ENCODE results near the gene GM2A.
"Not testable (repeated sequence)": the region's sequence is repeated elsewhere in the genome, so short reads cannot be mapped to it uniquely, and the experiment has no call there.

GM2A gene

GRCh38 chr5:151239237-151239861 is 13.6 kb upstream of the GM2A start:
- peak overlapping the region; percentile 99 for H3K27ac ChIP-seq (ENCODE audit: low read depth, low read length)
- H3K4me3 ChIP-seq (ENCODE audit: insufficient read depth, low read length, poor library complexity, severe bottlenecking), result peak overlapping the region; percentile 27
- no peaks in the 10 kb centered on the region for H4K20me1 ChIP-seq (ENCODE audit: low read depth, low read length)
- no peaks in the 10 kb centered on the region for H3K9me3 ChIP-seq (ENCODE audit: insufficient read depth, low read length)
- TF ChIP-seq EZH2phosphoT487 (conservative IDR thresholded peaks at IDR 0.05; ENCODE audit: low read length), result no peak
- TF ChIP-seq CTCF (IDR thresholded peaks at IDR 0.05; ENCODE audit: insufficient read depth, low read length, poor library complexity, severe bottlenecking), result peak; percentile 65
- no peaks in the 10 kb centered on the region for H3K27me3 ChIP-seq (ENCODE audit: low read length)
- no peak overlapping the region for H2AFZ ChIP-seq (ENCODE audit: low read depth, low read length, severe bottlenecking)
- no peaks in the 10 kb centered on the region for H3K9me2 ChIP-seq (replicated peaks; ENCODE audit: insufficient read depth, low read length)
- peaks cover 58% of the 10 kb centered on the region for H3F3A ChIP-seq (ENCODE audit: insufficient read depth)
- peak overlapping the region; percentile 72 for H3K4me2 ChIP-seq (ENCODE audit: low read depth, low read length, poor library complexity, severe bottlenecking)
- no peaks in the 10 kb centered on the region for H3K36me3 ChIP-seq (ENCODE audit: low read length)
- H3K79me2 ChIP-seq (ENCODE audit: insufficient read depth, low read length), result no peaks in the 10 kb centered on the region
- peak overlapping the region; percentile 64 for H3K9ac ChIP-seq (ENCODE audit: low read length)

GRCh38 chr5:151240268-151240835 is 12.6 kb upstream of the GM2A start:
- H3K9ac ChIP-seq (ENCODE audit: low read length), result peak overlapping the region; percentile 64
- not testable (repeated sequence) for H3K36me3 ChIP-seq (ENCODE audit: low read length); H3K9me3 ChIP-seq (ENCODE audit: insufficient read depth, low read length); H2AFZ ChIP-seq (ENCODE audit: low read depth, low read length, severe bottlenecking); H4K20me1 ChIP-seq (ENCODE audit: low read depth, low read length); H3K9me2 ChIP-seq (replicated peaks; ENCODE audit: insufficient read depth, low read length); H3K79me2 ChIP-seq (ENCODE audit: insufficient read depth, low read length); H3K27me3 ChIP-seq (ENCODE audit: low read length)
- peaks cover 50% of the 10 kb centered on the region for H3F3A ChIP-seq (ENCODE audit: insufficient read depth)
- H3K27ac ChIP-seq (ENCODE audit: low read depth, low read length), result peak overlapping the region; percentile 99
- H3K4me2 ChIP-seq (ENCODE audit: low read depth, low read length, poor library complexity, severe bottlenecking), result peak overlapping the region; percentile 72
- peak overlapping the region; percentile 27 for H3K4me3 ChIP-seq (ENCODE audit: insufficient read depth, low read length, poor library complexity, severe bottlenecking)

GRCh38 chr5:151240924-151241635 is 11.9 kb upstream of the GM2A start:
- TF ChIP-seq EZH2phosphoT487 (conservative IDR thresholded peaks at IDR 0.05; ENCODE audit: low read length) (no peak), CTCF (IDR thresholded peaks at IDR 0.05; ENCODE audit: insufficient read depth, low read length, poor library complexity, severe bottlenecking) (no peak)
- Histone ChIP-seq H2AFZ (ENCODE audit: low read depth, low read length, severe bottlenecking) (no peak overlapping the region), H4K20me1 (ENCODE audit: low read depth, low read length) (no peaks in the 10 kb centered on the region), H3F3A (ENCODE audit: insufficient read depth) (peaks cover 50% of the 10 kb centered on the region), H3K9me2 (replicated peaks; ENCODE audit: insufficient read depth, low read length) (no peaks in the 10 kb centered on the region), H3K4me2 (ENCODE audit: low read depth, low read length, poor library complexity, severe bottlenecking) (peak overlapping the region; percentile 72), H3K36me3 (ENCODE audit: low read length) (no peaks in the 10 kb centered on the region), H3K4me3 (ENCODE audit: insufficient read depth, low read length, poor library complexity, severe bottlenecking) (no peak overlapping the region), H3K9ac (ENCODE audit: low read length) (peak overlapping the region; percentile 64), H3K9me3 (ENCODE audit: insufficient read depth, low read length) (no peaks in the 10 kb centered on the region), H3K27me3 (ENCODE audit: low read length) (no peaks in the 10 kb centered on the region), H3K27ac (ENCODE audit: low read depth, low read length) (peak overlapping the region; percentile 99), H3K79me2 (ENCODE audit: insufficient read depth, low read length) (no peaks in the 10 kb centered on the region)

GRCh38 chr5:151243127-151243526 is 9.9 kb upstream of the GM2A start:
- Histone ChIP-seq H3K79me2 (ENCODE audit: insufficient read depth, low read length) (no peaks in the 10 kb centered on the region), H3K9ac (ENCODE audit: low read length) (no peak overlapping the region), H3K27ac (ENCODE audit: low read depth, low read length) (no peak overlapping the region), H3K9me2 (replicated peaks; ENCODE audit: insufficient read depth, low read length) (no peaks in the 10 kb centered on the region), H2AFZ (ENCODE audit: low read depth, low read length, severe bottlenecking) (no peak overlapping the region), H3K27me3 (ENCODE audit: low read length) (no peaks in the 10 kb centered on the region), H3F3A (ENCODE audit: insufficient read depth) (peaks cover 35% of the 10 kb centered on the region), H3K9me3 (ENCODE audit: insufficient read depth, low read length) (no peaks in the 10 kb centered on the region), H4K20me1 (ENCODE audit: low read depth, low read length) (no peaks in the 10 kb centered on the region), H3K4me3 (ENCODE audit: insufficient read depth, low read length, poor library complexity, severe bottlenecking) (no peak overlapping the region), H3K4me2 (ENCODE audit: low read depth, low read length, poor library complexity, severe bottlenecking) (no peak overlapping the region), H3K36me3 (ENCODE audit: low read length) (no peaks in the 10 kb centered on the region)
- no peak for TF ChIP-seq CTCF (IDR thresholded peaks at IDR 0.05; ENCODE audit: insufficient read depth, low read length, poor library complexity, severe bottlenecking)
- TF ChIP-seq EZH2phosphoT487 (conservative IDR thresholded peaks at IDR 0.05; ENCODE audit: low read length), result no peak
